Left renal cortex interstitium (tissue), 4 donors: Measurements from ENCODE around the gene NADK2. TPM values are rescaled to one million over a fixed set of nuclear protein-coding genes. Genes with fewer than 3 reads are reported as not detected.
"Not testable (repeated sequence)": the region's sequence is repeated elsewhere in the genome, so short reads cannot be mapped to it uniquely, and the experiment has no call there.

Source experiments
- DNase-seq, 4 donors: peaks; one replicate each; pipeline ENCODE4 v3.0.0-alpha.2; 2013; ENCODE audit warnings: low read depth in 4 of 4, low spot score in 2 of 4, missing footprints in 1 of 4
- polyA plus RNA-seq, 4 donors: library from polyadenylated mRNA; unstranded; fragments of 120-200 nt; gene quantifications; one replicate each; pipeline ENCODE4 v1.2.1, GENCODE V29; 2013; ENCODE audit not compliant: insufficient read length in 4 of 4

NADK2 gene, protein sequence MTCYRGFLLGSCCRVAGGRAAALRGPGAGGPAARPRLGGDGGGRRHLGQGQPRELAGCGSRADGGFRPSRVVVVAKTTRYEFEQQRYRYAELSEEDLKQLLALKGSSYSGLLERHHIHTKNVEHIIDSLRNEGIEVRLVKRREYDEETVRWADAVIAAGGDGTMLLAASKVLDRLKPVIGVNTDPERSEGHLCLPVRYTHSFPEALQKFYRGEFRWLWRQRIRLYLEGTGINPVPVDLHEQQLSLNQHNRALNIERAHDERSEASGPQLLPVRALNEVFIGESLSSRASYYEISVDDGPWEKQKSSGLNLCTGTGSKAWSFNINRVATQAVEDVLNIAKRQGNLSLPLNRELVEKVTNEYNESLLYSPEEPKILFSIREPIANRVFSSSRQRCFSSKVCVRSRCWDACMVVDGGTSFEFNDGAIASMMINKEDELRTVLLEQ
- polyA plus RNA-seq, result 10 to 100 TPM; 46.3 to 59.8 (median 51.7) TPM

DNA sequence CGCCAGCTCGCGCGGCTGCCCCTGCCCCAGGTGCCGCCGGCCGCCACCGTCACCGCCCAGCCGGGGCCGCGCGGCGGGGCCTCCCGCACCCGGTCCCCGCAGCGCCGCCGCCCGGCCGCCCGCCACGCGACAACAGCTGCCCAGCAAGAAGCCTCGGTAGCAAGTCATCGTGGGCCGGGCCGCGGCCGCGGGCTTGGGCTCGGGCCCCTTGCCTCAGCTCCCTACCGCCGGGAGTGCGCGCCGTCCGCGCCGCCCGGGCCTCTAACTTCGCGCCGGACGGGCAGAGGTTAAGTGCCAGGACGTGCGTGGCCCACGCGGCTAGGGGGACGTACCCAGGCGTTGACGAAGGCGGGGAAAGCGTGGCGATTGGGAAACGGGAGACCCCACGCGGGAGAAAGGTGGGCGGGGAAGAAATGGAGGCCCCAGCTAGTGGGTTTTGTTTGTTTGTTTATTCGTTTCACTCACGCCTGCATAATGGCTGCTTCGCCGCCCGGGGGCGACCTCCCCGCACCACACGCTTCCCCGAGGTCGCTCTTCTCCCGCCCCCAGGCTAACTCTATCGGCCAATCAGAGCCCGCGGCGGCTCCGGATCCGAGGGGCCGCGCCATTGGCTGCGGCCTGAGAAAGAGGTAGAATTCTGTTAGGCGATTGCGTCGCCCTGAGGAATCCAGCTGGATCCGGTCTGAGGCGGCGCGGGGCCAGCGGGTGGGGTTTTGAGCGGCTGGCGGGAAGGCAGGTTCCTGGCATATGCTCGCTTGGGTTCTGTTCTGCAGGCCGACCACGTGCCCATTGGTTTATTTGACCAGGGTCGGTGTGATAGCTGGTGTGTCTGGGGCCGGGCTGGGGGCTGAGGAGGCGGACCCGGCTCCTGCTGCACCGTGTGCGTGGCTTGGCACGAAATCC is at the start of gene NADK2:
TSS of gene NADK2 (minus strand) at position 295 of the 903 bp plus-strand sequence. CDS start at position 168, 127 bp downstream.
- DNase-seq, result peak; percentile 86 to 96 (median 94)

DNA sequence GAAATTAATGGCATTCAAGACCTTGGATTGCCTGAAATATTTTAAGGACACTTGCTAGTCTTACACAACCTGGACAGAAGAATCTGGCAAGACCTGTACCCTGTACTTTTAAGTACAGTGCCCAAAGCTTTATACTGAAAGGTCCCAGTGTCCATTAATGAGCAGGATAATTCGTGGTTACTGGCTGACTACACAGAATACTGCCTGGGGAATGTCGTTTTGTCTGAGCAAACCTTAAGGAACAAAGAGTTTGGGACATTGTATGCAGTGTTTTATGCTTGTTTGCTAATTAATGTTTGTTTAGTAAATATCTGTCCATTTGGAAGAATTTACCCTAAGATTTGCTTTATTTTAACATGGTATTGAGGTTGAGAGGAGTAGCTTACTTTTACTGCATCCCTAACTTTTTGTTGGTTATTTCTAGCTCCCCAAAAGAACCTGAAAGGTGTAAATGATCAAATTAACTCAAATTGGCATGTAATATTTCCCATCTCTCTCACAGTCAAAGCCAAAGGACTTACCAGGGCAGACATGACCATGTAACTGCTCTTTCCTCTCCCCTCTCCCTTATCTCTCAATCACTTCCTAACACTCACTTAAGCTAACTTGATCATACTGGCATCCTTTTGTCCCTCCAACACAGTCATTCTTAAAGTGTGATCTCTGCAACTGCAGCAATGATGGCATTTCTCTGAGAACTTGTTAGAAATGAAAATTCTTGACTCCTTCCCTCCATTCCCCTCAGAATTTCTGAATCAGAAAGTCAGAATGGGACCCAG is 44.3 kb upstream of the NADK2 start:
- no peak for DNase-seq

DNA sequence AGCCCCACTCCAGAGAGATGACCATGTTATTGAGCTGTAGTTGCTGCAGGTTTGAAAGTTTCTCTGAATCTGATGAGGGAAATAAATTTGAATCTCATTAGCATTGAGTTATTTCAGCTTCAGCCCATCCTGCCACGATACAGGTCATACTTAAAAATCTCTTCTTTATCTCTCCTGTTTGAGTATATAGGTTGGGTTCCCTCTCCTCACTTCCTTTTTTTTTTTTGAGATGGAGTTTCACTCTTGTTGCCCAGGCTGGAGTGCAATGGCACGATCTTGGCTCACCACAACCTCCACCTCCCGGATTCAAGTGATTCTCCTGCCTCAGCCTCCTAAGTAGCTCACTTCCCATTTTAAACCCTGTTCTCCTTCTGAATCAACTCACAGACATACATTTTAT is 42.0 kb upstream of the NADK2 start:
- not testable (repeated sequence) for DNase-seq

DNA sequence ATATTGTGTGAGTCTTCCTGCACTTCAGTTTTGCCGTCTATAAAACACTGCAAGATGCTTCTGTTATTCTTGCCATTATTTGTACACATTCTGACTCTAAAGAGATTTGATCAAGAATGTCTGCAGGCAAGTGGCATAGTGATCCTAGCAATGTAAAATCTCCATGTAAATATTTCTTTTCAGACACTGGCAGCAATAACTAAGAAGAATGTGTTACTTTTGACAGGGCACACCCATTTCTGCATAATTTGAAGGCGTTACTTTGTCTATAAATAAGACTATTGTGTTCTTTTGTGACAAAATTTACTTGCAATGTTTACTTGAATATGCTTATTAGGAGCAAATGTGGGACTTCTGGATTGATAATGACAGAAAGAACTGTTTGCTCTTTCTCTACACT is 39.9 kb upstream of the NADK2 start:
- DNase-seq, result no peak

DNA sequence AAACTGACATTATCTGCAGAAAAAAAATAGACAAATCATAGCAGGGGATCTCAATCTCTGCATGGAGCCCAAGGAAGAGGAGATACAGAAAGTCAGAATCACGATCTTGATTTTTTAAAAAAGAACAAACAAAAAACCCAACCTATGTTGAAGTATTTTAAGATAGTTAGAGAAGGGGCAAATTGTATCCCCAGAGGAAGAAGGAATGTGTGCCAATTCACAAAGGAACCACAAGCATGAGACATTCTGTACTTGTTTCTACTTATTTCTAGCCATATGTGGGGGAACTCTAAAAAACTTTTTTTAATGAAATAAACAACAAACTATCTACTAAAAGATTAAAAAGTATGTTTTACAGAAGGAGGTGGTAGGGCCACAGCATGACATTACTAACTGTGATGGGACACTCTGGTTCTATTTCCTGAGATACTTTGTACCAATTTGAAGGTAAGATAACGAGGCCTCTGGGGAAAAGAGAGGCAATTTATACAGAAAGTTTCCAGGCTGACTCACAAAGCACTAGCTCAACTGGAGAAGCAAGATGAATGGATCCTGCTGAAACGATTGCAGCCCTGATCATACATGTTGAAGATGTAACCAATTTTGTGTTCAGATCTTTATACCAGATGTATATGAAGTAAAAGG is 37.5 kb upstream of the NADK2 start:
- DNase-seq, result no peak

DNA sequence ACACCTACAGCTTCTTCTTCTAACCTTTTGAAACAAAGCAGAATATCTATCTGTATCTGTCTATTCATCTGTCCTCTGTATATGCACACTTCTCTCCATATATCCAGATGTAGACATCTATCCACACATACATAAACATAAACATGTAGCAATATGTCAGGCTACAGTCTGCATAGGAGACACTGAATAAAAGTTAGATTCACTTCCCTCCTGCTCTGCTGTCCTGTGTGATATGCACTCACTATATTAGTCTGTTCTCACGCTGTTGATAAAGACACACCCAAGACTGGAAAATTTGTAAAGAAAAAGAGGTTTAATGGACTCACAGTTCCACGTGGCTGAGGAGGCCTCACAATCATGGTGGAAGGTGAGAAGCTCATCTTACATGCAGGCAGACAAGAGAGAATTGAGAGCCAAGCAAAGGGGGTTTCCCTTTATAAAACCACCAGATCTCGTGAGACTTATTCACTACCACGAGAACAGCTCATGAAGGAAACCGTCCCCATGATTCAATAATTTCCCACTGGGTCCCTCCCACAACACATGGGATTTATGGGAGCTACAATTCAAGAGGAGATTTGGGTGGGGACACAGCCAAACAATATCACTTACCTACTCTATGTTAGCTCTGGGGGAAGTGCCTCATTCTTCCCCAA is 35.9 kb upstream of the NADK2 start:
- no peak for DNase-seq

DNA sequence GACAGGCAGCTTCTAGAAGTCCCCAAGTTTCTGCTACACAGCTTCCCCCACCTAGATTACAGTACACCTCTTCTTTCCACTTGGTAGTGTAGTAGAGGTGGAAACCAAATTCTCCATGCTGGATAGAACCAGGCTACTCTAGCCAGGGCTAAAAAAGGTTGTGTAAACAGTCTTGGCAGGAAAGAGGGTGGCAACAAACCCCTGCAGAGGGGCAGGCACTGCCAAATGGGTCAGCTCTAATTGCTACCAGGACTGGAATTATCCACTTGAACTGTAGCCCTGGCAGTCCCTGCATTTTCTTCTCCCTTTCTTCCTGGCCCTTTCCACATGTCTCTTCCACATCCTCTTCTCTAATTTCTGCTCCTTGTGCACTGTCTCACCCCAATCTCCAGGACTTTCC is 35.1 kb upstream of the NADK2 start:
- DNase-seq, result no peak

DNA sequence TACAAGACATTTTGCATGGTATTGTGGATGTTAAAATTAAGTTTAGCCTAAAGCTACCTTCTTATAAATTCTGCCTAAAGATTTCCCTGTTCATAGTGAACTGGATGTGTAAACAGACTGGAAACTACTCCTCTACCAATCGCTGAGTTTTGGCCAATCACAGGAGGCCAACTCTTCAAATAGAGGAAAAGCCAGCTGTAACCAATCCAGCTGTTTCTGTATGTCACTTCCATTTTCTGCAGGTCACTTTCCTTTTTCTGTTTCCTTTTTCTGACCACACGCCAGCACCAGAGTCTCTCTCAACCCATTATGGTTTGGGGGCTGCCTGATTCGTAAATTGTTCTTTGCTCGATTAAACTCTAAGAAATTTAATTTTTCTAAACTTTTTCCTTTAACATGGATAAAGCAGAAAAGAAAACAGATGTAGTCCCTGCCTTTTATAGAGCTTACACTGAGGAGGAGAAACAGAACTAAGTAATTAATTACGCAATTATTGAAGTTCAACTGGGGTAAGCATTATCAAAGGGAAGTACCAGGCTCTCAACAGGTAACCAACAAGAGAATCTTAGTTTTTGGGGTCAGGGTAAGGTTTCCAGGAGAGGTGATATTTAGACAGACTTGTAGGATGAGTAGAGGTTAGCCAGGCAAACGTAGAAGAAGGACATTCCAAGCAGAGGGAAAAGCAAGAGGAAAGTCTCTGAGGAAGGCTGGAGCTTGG is 32.2 kb upstream of the NADK2 start:
- DNase-seq, result no peak

DNA sequence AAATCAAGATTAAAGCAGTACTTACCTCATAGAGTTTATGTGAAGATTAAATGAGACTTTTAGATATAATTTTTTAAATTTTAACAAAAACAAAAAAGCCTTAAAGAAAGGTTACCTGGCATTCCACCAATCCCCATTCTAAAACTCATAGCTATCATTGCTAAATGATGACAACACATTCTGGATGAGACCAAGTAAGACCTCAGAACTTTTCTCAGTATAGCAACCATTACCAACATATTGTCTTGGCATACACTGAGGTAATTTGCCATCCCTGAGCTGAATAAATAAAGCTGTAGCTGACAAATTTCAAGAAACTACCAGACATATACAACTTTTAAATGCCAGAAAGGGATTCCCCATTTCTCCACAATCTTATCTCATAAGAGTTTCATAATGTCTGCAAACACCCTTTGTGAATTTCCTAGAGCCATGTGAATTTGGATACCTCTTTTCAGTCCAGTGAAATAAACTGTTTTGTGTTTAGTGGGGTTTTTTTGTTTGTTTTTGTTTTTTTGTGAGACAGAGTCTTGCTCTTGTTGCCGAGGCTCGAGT is 30.5 kb upstream of the NADK2 start:
- DNase-seq, result no peak

DNA sequence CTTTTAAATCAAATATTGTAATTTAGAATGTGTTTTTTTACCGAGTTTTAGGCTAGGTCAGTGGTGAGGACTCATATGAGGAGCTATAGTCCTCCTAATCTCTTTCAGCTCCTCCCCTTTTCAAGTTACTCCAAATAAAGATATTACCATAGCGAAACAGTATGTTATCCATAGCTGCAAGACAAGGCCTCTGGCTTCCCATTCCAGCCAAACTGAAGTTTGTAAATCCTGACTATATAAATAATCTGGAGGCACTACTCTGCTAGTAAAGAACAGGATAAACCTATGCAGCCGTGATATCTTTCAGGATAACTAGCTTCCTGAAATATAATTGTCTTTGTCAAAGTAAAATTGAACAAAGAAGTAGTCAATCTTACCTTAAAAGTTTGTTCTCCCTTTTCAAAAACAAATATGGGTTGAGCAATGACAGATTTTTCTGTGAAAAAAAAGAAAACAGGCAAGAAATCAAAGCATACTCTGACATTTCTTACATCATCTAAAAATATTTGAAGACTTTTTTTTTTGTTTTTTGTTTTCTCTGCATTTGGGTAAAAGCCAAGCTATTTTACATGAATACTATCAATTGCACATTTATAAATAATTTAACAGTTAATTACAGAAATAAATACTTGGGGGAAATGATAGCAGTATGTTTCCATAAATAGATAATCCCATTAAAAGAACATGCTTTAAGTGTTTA is 29.3 kb upstream of the NADK2 start:
- no peak for DNase-seq

DNA sequence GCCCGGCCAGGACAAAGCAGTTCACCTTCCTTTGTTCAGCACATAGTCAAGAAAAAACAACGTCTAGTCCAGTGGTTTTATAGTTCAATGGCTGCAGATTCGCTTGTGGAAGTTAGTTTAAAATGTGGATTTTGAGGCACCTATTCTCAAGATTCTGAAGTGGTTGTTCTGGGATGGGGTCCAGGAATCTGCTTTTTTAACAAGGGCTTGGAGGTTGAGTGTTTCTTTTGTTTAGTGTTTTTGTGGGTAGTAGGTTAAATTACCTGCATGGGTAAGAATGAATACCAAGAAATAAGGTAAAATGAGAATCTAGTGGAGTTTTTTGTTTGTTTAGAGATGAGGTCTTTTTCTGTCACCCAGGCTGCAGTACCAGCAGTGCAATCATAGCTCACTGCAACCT is 28.4 kb upstream of the NADK2 start:
- no peak for DNase-seq

DNA sequence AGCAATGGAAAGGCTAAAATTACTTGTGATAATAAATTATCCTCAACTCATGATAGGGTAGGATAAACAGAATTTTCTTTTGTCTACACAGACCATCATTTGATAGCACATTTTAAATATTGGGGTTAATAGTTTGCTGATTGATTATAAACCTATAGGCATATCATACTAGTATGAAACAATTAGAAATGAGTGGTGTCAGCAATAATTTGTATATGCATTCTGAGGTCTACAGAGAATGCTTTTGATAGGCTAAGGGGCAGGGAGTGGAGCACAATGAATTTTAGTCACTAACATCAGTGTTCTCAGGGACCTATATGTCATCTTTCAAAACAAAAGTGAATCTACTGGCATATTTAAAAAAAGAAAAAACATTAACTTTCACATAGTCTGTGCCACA is 27.8 kb upstream of the NADK2 start:
- DNase-seq, result no peak

DNA sequence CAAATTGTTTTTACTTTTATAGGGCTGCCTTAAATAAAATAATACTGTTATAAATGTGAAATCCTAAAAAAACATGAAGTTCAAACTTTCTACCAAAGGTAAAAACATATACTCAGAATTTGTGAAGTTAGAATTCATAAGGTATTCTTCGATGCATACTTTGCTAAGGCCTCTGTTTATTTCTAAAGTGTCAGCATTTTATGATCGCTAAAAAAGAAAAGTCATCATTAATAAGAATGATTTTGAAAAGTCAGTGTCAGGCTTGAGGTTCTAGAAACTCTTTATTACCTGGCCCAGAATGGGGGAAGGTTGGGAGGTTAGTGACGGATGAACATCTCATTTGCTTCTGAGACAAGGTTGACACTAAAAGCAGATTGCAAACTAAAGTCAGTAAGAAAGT is 26.2 kb upstream of the NADK2 start:
- no peak for DNase-seq

DNA sequence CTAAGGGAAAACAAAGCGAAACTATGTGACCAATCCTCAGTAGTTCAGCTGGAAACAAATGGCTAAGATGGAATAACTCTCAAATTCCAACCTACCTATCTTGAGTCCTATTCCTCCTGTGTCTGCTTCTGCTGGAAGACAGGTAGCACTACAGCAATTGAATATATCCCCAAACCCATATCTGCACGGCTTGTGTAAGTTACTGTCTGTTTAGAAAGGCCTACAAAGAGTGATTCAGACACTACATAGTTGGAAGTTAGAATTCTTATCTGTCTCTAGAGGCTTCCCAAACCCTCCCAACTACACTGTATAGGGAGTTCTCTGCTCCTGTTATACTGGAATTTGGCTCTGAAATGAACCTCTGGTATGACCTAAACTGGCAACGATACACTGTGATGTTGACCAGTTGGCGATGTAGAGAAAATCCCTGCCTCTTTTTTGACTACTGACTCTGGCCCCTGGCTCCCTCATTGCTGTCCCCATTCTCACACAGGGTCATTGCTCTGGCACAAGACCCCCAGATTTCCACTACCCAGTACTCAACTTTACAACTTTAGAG is 22.6 kb upstream of the NADK2 start:
- no peak for DNase-seq

DNA sequence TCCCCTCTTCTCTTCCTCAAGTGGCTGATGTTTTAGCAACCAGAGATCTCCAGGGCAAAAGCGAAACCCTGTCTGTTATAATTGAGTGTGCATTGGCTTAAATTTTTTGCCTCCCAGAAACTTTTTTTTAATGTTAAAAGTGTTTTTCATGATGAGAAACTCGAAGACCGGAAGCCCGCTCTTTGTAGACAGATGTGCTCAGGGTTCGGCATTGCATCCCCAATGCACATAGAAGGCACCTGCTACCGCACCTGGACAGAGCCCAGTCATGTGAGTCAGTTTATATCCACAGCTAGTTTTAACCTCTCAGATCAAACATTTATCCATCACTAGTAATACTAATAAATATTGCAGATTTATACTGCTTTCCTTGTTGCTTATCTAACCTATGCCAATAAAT is 19.5 kb upstream of the NADK2 start:
- DNase-seq, result no peak

DNA sequence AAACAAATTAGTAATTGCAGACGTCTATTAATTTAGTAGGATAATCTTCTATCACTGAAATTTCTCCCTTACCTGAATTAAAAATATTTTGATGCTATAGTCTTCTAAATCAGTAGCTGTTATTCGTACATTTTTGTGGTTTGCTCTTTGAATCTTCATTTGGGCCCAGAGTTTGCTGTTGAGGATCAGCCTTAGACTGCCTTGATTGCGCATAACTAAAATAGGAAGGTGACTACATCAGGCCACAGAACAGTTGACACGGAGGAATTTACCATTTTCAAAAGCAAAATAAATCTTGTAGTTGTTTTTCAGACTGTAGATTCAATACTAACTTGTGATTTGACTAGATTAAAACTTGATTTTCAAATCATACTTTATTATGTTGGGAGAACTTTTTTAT is 11.8 kb upstream of the NADK2 start:
- no peak for DNase-seq

DNA sequence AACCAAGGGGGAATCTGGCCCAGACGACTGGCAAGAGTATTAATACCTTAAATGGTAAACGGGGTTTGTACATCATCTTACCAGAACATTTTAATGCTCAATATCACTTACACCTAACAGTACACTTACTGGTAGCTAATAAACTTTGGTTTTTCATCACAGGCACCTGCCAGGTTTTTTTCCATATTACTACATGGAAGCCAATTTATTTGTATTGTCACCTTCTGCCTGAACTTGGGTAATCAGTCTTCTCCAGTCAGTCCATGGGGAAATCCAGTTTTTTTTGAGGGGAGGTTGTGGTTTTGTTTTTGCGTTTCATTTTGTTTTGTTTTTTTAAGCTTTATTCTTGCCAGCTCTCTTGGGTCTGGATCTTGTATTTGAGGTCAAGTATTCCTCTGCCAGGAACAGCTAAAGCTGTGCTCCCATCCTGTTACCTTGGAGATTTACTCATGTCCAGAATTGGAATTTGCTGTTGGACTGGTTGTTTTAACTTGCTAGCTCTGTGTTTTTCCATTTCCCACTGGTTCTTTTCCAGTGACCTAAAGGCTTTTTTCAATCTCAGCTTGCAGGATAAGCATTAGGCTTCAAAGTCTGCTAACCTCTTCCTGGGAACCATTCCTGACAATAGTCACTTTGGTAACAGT is 11.1 kb upstream of the NADK2 start:
- no peak for DNase-seq
